SK-N-SH (cell line): ENCODE measurements around the gene CACNA1G. TPM values are rescaled to one million over a fixed set of nuclear protein-coding genes. Genes with fewer than 3 reads are reported as not detected.

Source experiments
- CTCF ChIA-PET: fragments of 300-600, 350-600 bp; formaldehyde crosslinking; extraction: SDS; loops from one replicate; lab custom pipeline; 2021; lab: Yijun Ruan, JAX
- POLR2A ChIA-PET: fragments of 350-600 bp; sonication (Branson Sonifier 250); formaldehyde crosslinking; extraction: SDS; loops from one replicate; lab custom pipeline; 2020; ENCODE audit warnings: antibody characterized with exemption, inconsistent platforms; lab: Yijun Ruan, JAX
- DNase-seq: peaks from one replicate; pipeline ENCODE4 v3.0.0; 2012
- H2AFZ ChIP-seq: fragments of 200-600 bp; sonication (generic); 2 replicates; pipeline ENCODE4 v1.8.1; 2016; ENCODE audit warnings: antibody characterized with exemption, mild to moderate bottlenecking, low read depth
- H3F3A ChIP-seq: fragments of 200-600 bp; sonication (generic); replicated peaks from 2 replicates; pipeline ENCODE3; 2016; ENCODE audit warnings: antibody characterized with exemption, mild to moderate bottlenecking; ENCODE audit not compliant: insufficient read depth
- H3K27ac ChIP-seq, 2 experiments: fragments of 200-500 bp in 1 of 2; fragments of 200-600 bp in 1 of 2; sonication (Bioruptor generic) in 1 of 2; sonication (generic), shearing (Covaris generic) in 1 of 2; 2 replicates each; pipeline versions ENCODE4 v1.5.1 to v1.6.1; 2014 to 2016; ENCODE audit warnings: low read depth in 2 of 2, inconsistent platforms in 1 of 2, low read length in 1 of 2, mild to moderate bottlenecking in 1 of 2, mixed read lengths in 1 of 2
- H3K27me3 ChIP-seq: fragments of 200-600 bp; sonication (generic), shearing (Covaris generic); 2 replicates; pipeline ENCODE4 v1.6.1; 2016; ENCODE audit warnings: mixed run types; ENCODE audit not compliant: insufficient read depth
- H3K36me3 ChIP-seq, 2 experiments: fragments of 200-500 bp in 1 of 2; fragments of 200-600 bp in 1 of 2; sonication (Bioruptor generic) in 1 of 2; sonication (generic) in 1 of 2; replicated peaks in 1 of 2; 2 replicates each; pipeline versions ENCODE3 to v1.5.1; 2014 to 2016; ENCODE audit warnings: low read length in 1 of 2, mild to moderate bottlenecking in 1 of 2; ENCODE audit not compliant: insufficient read depth in 2 of 2, control insufficient read depth in 1 of 2
- H3K4me1 ChIP-seq, 2 experiments: fragments of 200-500 bp in 1 of 2; fragments of 200-600 bp in 1 of 2; sonication (Bioruptor generic) in 1 of 2; sonication (generic), shearing (Covaris generic) in 1 of 2; 2 replicates each; pipeline versions ENCODE4 v1.5.1 to v1.6.1; 2014 to 2016; ENCODE audit warnings: low read depth in 1 of 2, low read length in 1 of 2, mixed run types in 1 of 2; ENCODE audit not compliant: insufficient read depth in 2 of 2, control insufficient read depth in 1 of 2
- H3K4me2 ChIP-seq: fragments of 200-600 bp; sonication (generic), shearing (Covaris generic); 2 replicates; pipeline ENCODE4 v1.6.1; 2017; ENCODE audit warnings: mixed run types
- H3K4me3 ChIP-seq, 2 experiments: fragments of 200-500 bp in 1 of 2; fragments of 200-600 bp in 1 of 2; sonication (Bioruptor generic) in 1 of 2; sonication (generic), shearing (Covaris generic) in 1 of 2; 2 replicates each; pipeline versions ENCODE4 v1.5.1 to v1.8.1; 2014 to 2016; ENCODE audit warnings: low read depth in 2 of 2, inconsistent platforms in 1 of 2, low read length in 1 of 2, mild to moderate bottlenecking in 1 of 2, mixed read lengths in 1 of 2, moderate library complexity in 1 of 2
- H3K79me2 ChIP-seq: fragments of 200-600 bp; sonication (generic); 2 replicates; pipeline ENCODE4 v1.8.1; 2017; ENCODE audit warnings: mild to moderate bottlenecking; ENCODE audit not compliant: insufficient read depth
- H3K9ac ChIP-seq: fragments of 200-600 bp; sonication (generic); 2 replicates; pipeline ENCODE4 v1.6.1; 2017; ENCODE audit warnings: mixed run types
- H3K9me2 ChIP-seq: fragments of 200-600 bp; sonication (generic); 2 replicates; pipeline ENCODE4 v1.6.1; 2017; ENCODE audit warnings: mixed run types
- H3K9me3 ChIP-seq: fragments of 200-600 bp; sonication (generic); 2 replicates; pipeline ENCODE4 v1.6.1; 2017; ENCODE audit warnings: mixed run types, mild to moderate bottlenecking, moderate library complexity
- H4K20me1 ChIP-seq: fragments of 200-600 bp; sonication (generic); 2 replicates; pipeline ENCODE4 v1.6.1; 2017; ENCODE audit warnings: mild to moderate bottlenecking, mixed run types; ENCODE audit not compliant: insufficient read depth
- CTCF ChIP-seq: fragments of 200-600 bp; sonication (generic); IDR thresholded peaks from 2 replicates; pipeline ENCODE4 v1.6.1; 2017; ENCODE audit warnings: antibody characterized with exemption, mild to moderate bottlenecking, moderate library complexity
- ELF1 ChIP-seq: IDR thresholded peaks from 2 replicates; pipeline ENCODE4 v1.4.0; 2012
- FOXM1 ChIP-seq: IDR thresholded peaks from 2 replicates; pipeline ENCODE4 v1.4.0; 2012; ENCODE audit warnings: low read depth, mild to moderate bottlenecking
- GABPA ChIP-seq: IDR thresholded peaks from 2 replicates; pipeline ENCODE4 v1.4.0; 2012; ENCODE audit warnings: low read depth, mild to moderate bottlenecking
- IRF3 ChIP-seq: fragments of 150-350 bp; IDR thresholded peaks from 2 replicates; pipeline ENCODE4 v1.6.1; 2016; ENCODE audit warnings: mild to moderate bottlenecking, low read depth, low read length
- JUND ChIP-seq: IDR thresholded peaks from 2 replicates; pipeline ENCODE4 v1.4.0; 2012
- MAX ChIP-seq: IDR thresholded peaks from 2 replicates; pipeline ENCODE4 v1.4.0; 2012; ENCODE audit warnings: low read depth
- PBX3 ChIP-seq: IDR thresholded peaks from 2 replicates; pipeline ENCODE4; 2012
- RAD21 ChIP-seq: IDR thresholded peaks from 2 replicates; pipeline ENCODE4 v1.6.1; 2012; ENCODE audit warnings: mild to moderate bottlenecking, low read length
- RXRA ChIP-seq: IDR thresholded peaks from 2 replicates; pipeline ENCODE4 v1.4.0; 2012; ENCODE audit warnings: low read depth, mild to moderate bottlenecking, borderline replicate concordance
- SIN3A ChIP-seq: IDR thresholded peaks from 2 replicates; pipeline ENCODE4 v1.6.1; 2012; ENCODE audit warnings: low read depth, mild to moderate bottlenecking, low read length, moderate library complexity, borderline replicate concordance
- SMC3 ChIP-seq: IDR thresholded peaks from 2 replicates; pipeline ENCODE4 v1.6.1; 2012; ENCODE audit warnings: low read depth, low read length, improper control_type of control experiment
- TEAD4 ChIP-seq: IDR thresholded peaks from 2 replicates; pipeline ENCODE4 v1.4.0; 2012; ENCODE audit warnings: mild to moderate bottlenecking, borderline replicate concordance; ENCODE audit not compliant: insufficient read depth
- ZBTB33 ChIP-seq: IDR thresholded peaks from 2 replicates; pipeline ENCODE4 v1.4.0; 2012; ENCODE audit warnings: low read depth, borderline replicate concordance
- WGBS: methylation state at CpG from one replicate; pipeline ENCODE4 v1.1.6; 2017; ENCODE audit warnings: low lambda C conversion rate; 5-methylcytosine and 5-hydroxymethylcytosine counted together
- polyA plus RNA-seq, 3 experiments: library from polyadenylated mRNA; depleted of rRNA; stranded (reverse); fragments of >200 nt; gene quantifications; 2 replicates each; pipeline ENCODE4 v1.2.3, GENCODE V29; 2012

The CACNA1G gene
- polyA plus RNA-seq, 1 of the 3 experiments (the other 2 are of a cell fraction): 0.21 TPM

GRCh38 chr17:50573866-50574611 lies 13.5 kb downstream of the CACNA1G start (continued):
- TF ChIP-seq PBX3: no peak
- no peak for TF ChIP-seq RAD21
- TF ChIP-seq SMC3: no peak
- no peak for TF ChIP-seq JUND

- H3K9me3 ChIP-seq: no peaks in the 10 kb centered on the region
- H3F3A ChIP-seq: no peaks in the 10 kb centered on the region
- DNase-seq: no peak
- no peak overlapping the region for H3K27ac ChIP-seq
- ChIA-PET POLR2A (no interaction called here), CTCF (interaction anchor here (0.8 to 2.8 kb wide), 12 partner anchors 9 to 93 kb away, joined by 3 to 10 read pairs (median 4); no protein-coding TSS in a partner anchor)
- no peak overlapping the region for H3K4me3 ChIP-seq
- no peaks in the 10 kb centered on the region for H3K79me2 ChIP-seq
- H3K4me1 ChIP-seq: peaks cover 0 to 7% of the 10 kb centered on the region in 2 experiments; a peak in 1 of 4 replicates
- H3K4me2 ChIP-seq: no peak overlapping the region
- no peak for TF ChIP-seq SIN3A
- no peak for TF ChIP-seq JUND
- 0 out of 2 replicates have a peak, but pooled peaks have one; percentile 18 for TF ChIP-seq CTCF
- H3K9me2 ChIP-seq: no peaks in the 10 kb centered on the region
- no peak overlapping the region for H3K9ac ChIP-seq
- WGBS: 82% methylated on average over 23 of the region's 33 CpGs
- H3K36me3 ChIP-seq: no peaks in the 10 kb centered on the region
- peaks cover 8% of the 10 kb centered on the region for H3K27me3 ChIP-seq
- no peaks in the 10 kb centered on the region for H4K20me1 ChIP-seq
- no peak overlapping the region for H2AFZ ChIP-seq
These were observed 15.2 kb downstream of the CACNA1G start for GRCh38 chr17:50575581-50576210.

GRCh38 chr17:50576864-50577263 lies 16.3 kb downstream of the CACNA1G start:
- no peaks in the 10 kb centered on the region for H3K79me2 ChIP-seq
- no peaks in the 10 kb centered on the region for H3K9me3 ChIP-seq
- 81% methylated on average over 12 of the region's 13 CpGs for WGBS
- no peaks in the 10 kb centered on the region for H4K20me1 ChIP-seq
- H3K27me3 ChIP-seq: peaks cover 8% of the 10 kb centered on the region
- H3K4me1 ChIP-seq: peaks cover 0 to 5% of the 10 kb centered on the region in 2 experiments; a peak in 1 of 4 replicates
- no peak overlapping the region for H3K4me2 ChIP-seq
- H3K36me3 ChIP-seq: no peaks in the 10 kb centered on the region
- H2AFZ ChIP-seq: no peak overlapping the region
- DNase-seq: no peak
- no peak overlapping the region for H3K9ac ChIP-seq
- no peak overlapping the region for H3K4me3 ChIP-seq
- ChIA-PET CTCF (interaction anchor here (0.9 to 2.8 kb wide), 6 partner anchors 13 to 94 kb away, joined by 3 to 14 read pairs (median 10); no protein-coding TSS in a partner anchor), POLR2A (no interaction called here)
- H3K27ac ChIP-seq: no peak overlapping the region
- no peaks in the 10 kb centered on the region for H3F3A ChIP-seq
- H3K9me2 ChIP-seq: no peaks in the 10 kb centered on the region
- TF ChIP-seq JUND (no peak), ELF1 (no peak), IRF3 (no peak), FOXM1 (no peak), TEAD4 (no peak), ZBTB33 (no peak), MAX (no peak), RXRA (no peak), GABPA (no peak)
